IPS-20b (cell line): ENCODE measurements around the gene FOXN3.
A peak's percentile ranks its signal among the peaks of the same experiment; 100 is the strongest.

Source experiments
- H3K27ac ChIP-seq: one replicate; pipeline ENCODE4 v1.5.1; 2013; ENCODE audit warnings: low read length
- H3K27me3 ChIP-seq: 2 replicates; pipeline ENCODE4 v1.6.1; 2013; ENCODE audit warnings: mild to moderate bottlenecking, low read length, inconsistent platforms; ENCODE audit not compliant: insufficient read depth
- H3K36me3 ChIP-seq: 2 replicates; pipeline ENCODE4 v1.6.1; 2013; ENCODE audit warnings: low read depth, mild to moderate bottlenecking, inconsistent platforms, low read length, moderate library complexity; ENCODE audit not compliant: insufficient read depth
- H3K4me1 ChIP-seq: 2 replicates; pipeline ENCODE4 v1.6.1; 2013; ENCODE audit warnings: mild to moderate bottlenecking, control low read depth, inconsistent platforms, low read length, moderate library complexity; ENCODE audit not compliant: insufficient read depth
- H3K4me3 ChIP-seq: 2 replicates; pipeline ENCODE4 v1.5.1; 2013; ENCODE audit warnings: mild to moderate bottlenecking, low read length, inconsistent platforms
- H3K9ac ChIP-seq: 2 replicates; pipeline ENCODE4 v1.6.1; 2013; ENCODE audit warnings: low read depth, mild to moderate bottlenecking, inconsistent platforms, low read length, moderate library complexity
- H3K9me3 ChIP-seq: 2 replicates; pipeline ENCODE4 v1.6.1; 2013; ENCODE audit warnings: mild to moderate bottlenecking, low read depth, low read length, inconsistent platforms; ENCODE audit not compliant: insufficient read depth

The FOXN3 gene

DNA sequence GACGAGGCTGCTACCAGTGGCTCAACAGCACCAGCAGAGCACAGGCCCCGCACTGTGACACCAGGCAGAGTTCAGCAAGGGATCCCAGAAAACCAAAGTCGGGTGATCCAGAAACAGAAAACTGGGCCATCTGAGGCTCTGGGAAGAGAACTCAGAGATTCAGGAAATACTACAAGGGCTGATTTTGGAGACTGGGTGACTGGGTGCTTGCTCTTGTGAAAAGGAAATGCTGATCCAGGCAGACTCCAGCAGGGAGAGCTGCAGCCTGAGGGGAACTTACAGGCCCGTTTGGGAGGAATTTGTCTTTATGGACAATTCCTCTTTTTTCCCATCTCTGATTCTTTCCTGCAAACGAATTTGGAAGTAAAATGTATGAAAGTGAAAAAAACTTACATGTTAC is 28.2 kb downstream of the FOXN3 start:
- H3K4me1 ChIP-seq: peaks cover 21% of the 10 kb centered on the region
- peaks cover 13% of the 10 kb centered on the region for H3K36me3 ChIP-seq
- no peaks in the 10 kb centered on the region for H3K9me3 ChIP-seq
- peak overlapping the region; percentile 34; the same call in 1 of the 2 replicates for H3K9ac ChIP-seq
- H3K27ac ChIP-seq: no peak overlapping the region
- no peaks in the 10 kb centered on the region for H3K27me3 ChIP-seq
- no peak overlapping the region for H3K4me3 ChIP-seq

DNA sequence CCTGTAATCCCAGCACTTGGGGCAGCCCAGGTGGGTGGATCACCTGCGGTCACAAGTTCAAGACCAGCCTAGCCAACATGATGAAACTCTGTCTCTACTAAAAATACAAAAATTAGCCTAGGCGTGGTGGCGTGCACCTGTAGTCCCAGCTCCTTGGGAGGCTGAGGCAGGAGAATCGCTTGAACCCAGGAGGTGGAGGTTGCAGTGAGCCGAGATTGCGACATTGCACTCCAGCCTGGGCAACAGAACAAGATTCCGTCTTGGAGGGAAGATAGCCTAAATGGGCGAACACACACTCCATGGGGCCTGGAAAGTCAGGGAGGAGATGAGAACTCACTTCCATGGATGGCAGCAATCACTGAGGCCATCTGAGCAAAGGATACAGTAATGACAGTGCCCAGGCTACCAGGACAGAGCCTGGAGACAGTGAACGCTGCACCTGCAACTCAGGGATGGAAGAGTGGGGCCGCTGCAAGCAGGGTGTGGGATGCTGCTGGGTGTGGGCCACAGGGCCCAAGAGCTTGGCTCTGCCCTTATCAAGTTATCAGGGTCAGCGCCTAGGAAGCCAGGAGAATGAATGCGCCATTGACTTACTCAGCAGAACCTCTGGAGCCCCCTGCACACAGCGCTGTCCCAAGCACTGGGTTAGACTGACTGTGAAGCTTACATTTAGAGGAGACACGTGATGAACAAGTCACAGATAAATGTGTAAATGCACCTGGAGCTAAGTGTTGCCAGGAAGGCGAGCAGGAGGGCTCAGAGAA is 28.9 kb downstream of the FOXN3 start:
- Histone ChIP-seq H3K9ac (peak overlapping the region; percentile 34; the same call in 1 of the 2 replicates), H3K27me3 (no peaks in the 10 kb centered on the region), H3K9me3 (no peaks in the 10 kb centered on the region), H3K4me1 (peaks cover 21% of the 10 kb centered on the region), H3K36me3 (peaks cover 13% of the 10 kb centered on the region), H3K4me3 (no peak overlapping the region), H3K27ac (no peak overlapping the region)

DNA sequence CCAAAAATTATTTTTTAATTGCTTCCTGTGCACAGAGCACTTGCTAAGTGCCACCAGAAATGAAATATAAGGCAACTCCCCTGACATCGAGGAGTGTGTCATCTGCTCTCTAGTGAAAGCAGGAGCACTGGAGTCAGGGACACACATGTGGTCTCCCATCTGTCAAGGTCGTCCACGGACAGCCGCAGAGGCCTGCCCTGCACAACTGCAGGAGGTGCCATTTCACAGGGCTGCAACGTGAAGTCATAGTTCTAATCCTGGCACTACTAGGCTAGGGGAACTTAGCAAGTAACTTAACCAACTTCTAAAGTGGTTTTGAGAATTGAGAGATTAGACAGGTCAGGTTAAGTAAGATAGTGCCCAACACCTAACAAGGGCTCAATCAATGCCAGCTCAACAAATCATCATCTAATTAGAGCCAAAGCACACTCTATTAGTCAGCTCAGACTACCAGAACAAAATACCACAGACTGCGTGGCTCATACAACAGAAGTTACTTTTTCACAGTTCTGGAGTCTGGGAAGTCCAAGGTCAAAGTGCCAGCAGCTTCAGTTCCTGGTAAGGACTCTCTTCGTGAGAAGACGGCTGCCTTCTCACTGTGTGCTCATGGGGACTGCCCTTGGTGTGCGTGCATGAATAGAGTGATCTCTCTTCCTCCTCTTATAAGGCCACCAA is 30.7 kb downstream of the FOXN3 start:
- H3K9ac ChIP-seq: no peak overlapping the region
- peaks cover 21% of the 10 kb centered on the region for H3K4me1 ChIP-seq
- peaks cover 13% of the 10 kb centered on the region for H3K36me3 ChIP-seq
- H3K4me3 ChIP-seq: no peak overlapping the region
- H3K27me3 ChIP-seq: no peaks in the 10 kb centered on the region
- no peaks in the 10 kb centered on the region for H3K9me3 ChIP-seq
- no peak overlapping the region for H3K27ac ChIP-seq

DNA sequence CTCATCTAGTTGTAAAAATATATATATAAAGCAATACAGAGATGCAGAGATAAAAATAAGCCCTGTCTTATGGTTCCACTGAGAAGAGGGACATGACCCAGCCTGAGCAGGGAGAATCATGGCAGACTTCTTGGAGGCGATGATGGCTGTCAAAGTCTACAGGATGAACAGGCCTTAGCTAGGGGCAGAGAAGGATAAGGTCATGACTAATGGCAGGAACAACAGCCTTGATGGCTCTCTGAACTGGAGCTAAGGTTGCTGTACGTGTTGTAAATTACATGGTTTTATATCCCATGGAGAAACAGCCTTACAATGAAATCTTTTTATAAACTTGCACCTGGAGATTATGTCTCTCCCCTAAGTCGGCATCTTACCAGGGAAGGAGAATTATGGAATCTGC is 32.4 kb downstream of the FOXN3 start:
- peaks cover 13% of the 10 kb centered on the region for H3K36me3 ChIP-seq
- no peaks in the 10 kb centered on the region for H3K27me3 ChIP-seq
- H3K9ac ChIP-seq: no peak overlapping the region
- H3K4me1 ChIP-seq: peaks cover 16% of the 10 kb centered on the region
- H3K27ac ChIP-seq: no peak overlapping the region
- no peak overlapping the region for H3K4me3 ChIP-seq
- H3K9me3 ChIP-seq: no peaks in the 10 kb centered on the region

GRCh38 chr14:89384023-89384422 is 33.0 kb downstream of the FOXN3 start:
- Histone ChIP-seq H3K36me3 (peaks cover 16% of the 10 kb centered on the region), H3K27me3 (no peaks in the 10 kb centered on the region), H3K4me1 (peaks cover 11% of the 10 kb centered on the region; the same call in 1 of the 2 replicates), H3K27ac (no peak overlapping the region), H3K9ac (no peak overlapping the region), H3K9me3 (no peaks in the 10 kb centered on the region), H3K4me3 (no peak overlapping the region)

GRCh38 chr14:89382901-89383845 is 33.9 kb downstream of the FOXN3 start:
- Histone ChIP-seq H3K9me3 (no peaks in the 10 kb centered on the region), H3K27me3 (no peaks in the 10 kb centered on the region), H3K36me3 (peaks cover 12% of the 10 kb centered on the region; the same call in 1 of the 2 replicates), H3K9ac (no peak overlapping the region), H3K4me3 (no peak overlapping the region), H3K4me1 (peaks cover 6% of the 10 kb centered on the region; the same call in 1 of the 2 replicates), H3K27ac (no peak overlapping the region)

DNA sequence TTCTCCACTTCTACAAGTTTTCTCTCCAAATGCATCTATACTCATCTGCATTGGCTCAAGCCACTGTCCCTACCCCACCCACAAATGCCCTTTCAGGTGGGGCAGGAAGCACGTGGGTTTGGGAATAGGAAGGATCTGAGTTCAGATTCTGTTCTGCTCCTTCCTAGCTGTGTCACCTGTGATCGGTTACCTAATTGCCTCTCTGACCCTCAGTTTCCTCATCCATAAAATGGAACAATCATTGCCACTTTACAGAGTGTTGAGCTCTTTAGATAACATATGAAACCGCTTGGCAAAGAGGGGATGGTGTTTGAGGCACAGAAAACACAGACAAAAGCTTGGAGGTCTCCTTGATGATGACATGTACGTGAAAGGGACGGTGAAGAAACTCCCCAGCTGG is 34.5 kb downstream of the FOXN3 start:
- Histone ChIP-seq H3K4me3 (no peak overlapping the region), H3K4me1 (peaks cover 6% of the 10 kb centered on the region; the same call in 1 of the 2 replicates), H3K36me3 (peaks cover 11% of the 10 kb centered on the region; the same call in 1 of the 2 replicates), H3K27ac (no peak overlapping the region), H3K9ac (no peak overlapping the region), H3K27me3 (no peaks in the 10 kb centered on the region), H3K9me3 (no peaks in the 10 kb centered on the region)

DNA sequence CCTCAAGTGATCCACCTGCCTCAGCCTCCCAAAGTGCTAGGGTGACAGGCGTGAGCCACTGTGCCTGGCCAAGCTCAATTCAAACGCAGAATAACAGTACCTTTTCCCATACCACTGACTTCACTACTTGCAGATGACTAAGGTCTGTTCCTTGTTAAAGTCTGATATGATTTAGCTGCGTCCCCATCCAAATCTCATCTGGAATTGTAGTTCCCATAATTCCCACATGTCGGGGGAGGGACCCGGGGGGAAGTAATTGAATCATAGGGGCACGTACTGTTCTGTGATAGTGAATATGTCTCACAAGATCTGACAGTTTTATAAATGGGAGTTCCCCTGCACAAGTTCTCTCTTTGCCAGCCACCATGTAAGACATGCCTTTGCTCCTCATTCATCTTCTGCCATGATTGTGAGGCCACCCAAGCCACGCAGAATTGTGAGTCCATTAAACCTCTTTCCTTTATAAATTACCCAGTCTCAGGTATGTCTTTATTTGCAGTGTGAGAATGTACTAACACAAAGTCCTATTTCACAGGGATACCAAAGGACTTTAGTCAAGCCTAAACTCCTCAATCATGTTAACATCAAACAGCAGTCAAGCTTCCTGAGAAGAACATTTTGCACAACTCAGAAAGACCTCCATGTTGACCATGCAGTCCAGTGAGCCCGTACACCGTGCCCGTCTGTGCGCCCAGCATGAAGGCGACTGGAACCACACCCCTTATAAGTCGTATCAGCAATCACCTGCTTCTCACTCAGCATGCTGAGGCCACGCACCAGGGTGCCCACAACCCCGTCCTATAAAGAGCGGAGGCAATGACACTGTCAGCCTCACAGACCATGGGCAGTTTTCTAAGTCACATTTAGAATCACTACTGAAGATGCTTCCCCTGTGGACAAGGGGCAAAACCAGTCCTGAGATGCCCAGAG is 36.9 kb downstream of the FOXN3 start:
- no peak overlapping the region for H3K27ac ChIP-seq
- no peaks in the 10 kb centered on the region for H3K27me3 ChIP-seq
- no peaks in the 10 kb centered on the region for H3K9me3 ChIP-seq
- no peak overlapping the region for H3K4me3 ChIP-seq
- peaks cover 10% of the 10 kb centered on the region; the same call in 1 of the 2 replicates for H3K36me3 ChIP-seq
- no peak overlapping the region for H3K9ac ChIP-seq
- 0 out of 2 replicates have a peak, but pooled peaks cover 4% of the 10 kb centered on the region for H3K4me1 ChIP-seq

GRCh38 chr14:89379006-89379405 is 38.0 kb downstream of the FOXN3 start:
- Histone ChIP-seq H3K9ac (no peak overlapping the region), H3K4me3 (no peak overlapping the region), H3K27me3 (no peaks in the 10 kb centered on the region), H3K36me3 (peaks cover 5% of the 10 kb centered on the region; the same call in 1 of the 2 replicates), H3K9me3 (no peaks in the 10 kb centered on the region), H3K4me1 (no peaks in the 10 kb centered on the region), H3K27ac (no peak overlapping the region)

- no peak overlapping the region for H3K9ac ChIP-seq
- H3K4me3 ChIP-seq: no peak overlapping the region
- H3K27ac ChIP-seq: no peak overlapping the region
Observed at GRCh38 chr14:89378119-89378518, 38.9 kb downstream of the FOXN3 start.

More at GRCh38 chr14:89378119-89378518, 38.9 kb downstream of the FOXN3 start:
- no peaks in the 10 kb centered on the region for H3K27me3 ChIP-seq
- peaks cover 5% of the 10 kb centered on the region; the same call in 1 of the 2 replicates for H3K36me3 ChIP-seq
- H3K9me3 ChIP-seq: no peaks in the 10 kb centered on the region
- peaks cover 2% of the 10 kb centered on the region; the same call in 1 of the 2 replicates for H3K4me1 ChIP-seq
